Esophagus squamous epithelium (tissue), 5 donors: Measurements from ENCODE around the gene OXT. TPM values are rescaled to one million over a fixed set of nuclear protein-coding genes. Genes with fewer than 3 reads are reported as not detected.

ENCODE experiments used
- DNase-seq: peaks from one replicate; lab custom pipeline; 2025; lab: John Stamatoyannopoulos, UW
- H3K27ac ChIP-seq, 4 donors: fragments of 200-600 bp; sonication (generic); one replicate each; pipeline ENCODE4 v1.5.1; 2016 to 2019; ENCODE audit warnings: mild to moderate bottlenecking in 1 of 4
- H3K27me3 ChIP-seq, 4 donors: fragments of 200-600 bp; sonication (generic); 1 replicate in 3 of 4; 2 replicates in 1 of 4; pipeline versions ENCODE4 v1.5.1 to v1.6.0; 2017 to 2021; ENCODE audit warnings: antibody characterized with exemption in 1 of 4
- H3K36me3 ChIP-seq, 3 donors: fragments of 200-600 bp; sonication (generic); one replicate each; pipeline ENCODE4 v1.5.1; 2016 to 2019
- H3K4me1 ChIP-seq, 3 donors: fragments of 200-600 bp; sonication (generic); one replicate each; pipeline ENCODE4 v1.5.1; 2017 to 2019
- H3K4me3 ChIP-seq, 4 donors: fragments of 200-600 bp; sonication (generic); 1 replicate in 3 of 4; 2 replicates in 1 of 4; pipeline ENCODE4 v1.5.1; 2016 to 2019; ENCODE audit warnings: mild to moderate bottlenecking in 2 of 4, moderate library complexity in 1 of 4
- H3K9me3 ChIP-seq, 3 donors: fragments of 200-600 bp; sonication (generic); one replicate each; pipeline ENCODE4 v1.5.1; 2016 to 2019
- CTCF ChIP-seq, 6 experiments: fragments of 450-650 bp in 4 of 6; fragments of 200-600 bp in 2 of 6; sonication (generic) in 2 of 6; IDR thresholded peaks; one replicate each; pipeline ENCODE4 v1.5.1; 2016 to 2019; ENCODE audit warnings: antibody characterized with exemption in 6 of 6, mild to moderate bottlenecking in 4 of 6, moderate library complexity in 4 of 6
- POLR2A ChIP-seq, 4 donors: fragments of 450-650 bp; IDR thresholded peaks; one replicate each; pipeline ENCODE4 v1.6.1; 2017; ENCODE audit warnings: antibody characterized with exemption in 4 of 4, mild to moderate bottlenecking in 4 of 4, moderate library complexity in 3 of 4
- WGBS, 2 donors: methylation state at CpG; one replicate each; pipeline ENCODE4 v1.1.5; 2018; 5-methylcytosine and 5-hydroxymethylcytosine counted together
- intact Hi-C: fragments of 100-400 bp; cut with DNase I; formaldehyde crosslinking; loops from one replicate; pipeline ENCODE4 v1.15.0; 2022
- total RNA-seq, 4 donors: library from RNA; depleted of rRNA; stranded (reverse); fragments of >200 nt; gene quantifications; one replicate each; pipeline ENCODE4 v1.1.0, GENCODE V29; 2016
- donor health status: DM: yes; HTN: yes; CAD: no.

The OXT gene
- total RNA-seq, 4 donors from 2014 or later, result not detected

GRCh38 chr20:3093861-3094361 is 22.5 kb downstream of the OXT start:
- Histone ChIP-seq H3K27ac (no peak overlapping the region), H3K4me1 (peaks cover 2 to 12% (median 5%) of the 10 kb centered on the region in 3 donors), H3K9me3 (no peaks in the 10 kb centered on the region), H3K4me3 (no peak overlapping the region), H3K36me3 (no peaks in the 10 kb centered on the region), H3K27me3 (peaks cover 0 to 59% (median 4%) of the 10 kb centered on the region in 4 donors)
- TF ChIP-seq POLR2A (IDR thresholded peaks at IDR 0.05), result no peak
- TF ChIP-seq CTCF (IDR thresholded peaks at IDR 0.05), result no peak
- 43 to 47% methylated on average over 3 to 6 of the region's 10 CpGs for WGBS, 2 donors
- intact Hi-C loops, result no loop called here
- no peak for DNase-seq

DNA sequence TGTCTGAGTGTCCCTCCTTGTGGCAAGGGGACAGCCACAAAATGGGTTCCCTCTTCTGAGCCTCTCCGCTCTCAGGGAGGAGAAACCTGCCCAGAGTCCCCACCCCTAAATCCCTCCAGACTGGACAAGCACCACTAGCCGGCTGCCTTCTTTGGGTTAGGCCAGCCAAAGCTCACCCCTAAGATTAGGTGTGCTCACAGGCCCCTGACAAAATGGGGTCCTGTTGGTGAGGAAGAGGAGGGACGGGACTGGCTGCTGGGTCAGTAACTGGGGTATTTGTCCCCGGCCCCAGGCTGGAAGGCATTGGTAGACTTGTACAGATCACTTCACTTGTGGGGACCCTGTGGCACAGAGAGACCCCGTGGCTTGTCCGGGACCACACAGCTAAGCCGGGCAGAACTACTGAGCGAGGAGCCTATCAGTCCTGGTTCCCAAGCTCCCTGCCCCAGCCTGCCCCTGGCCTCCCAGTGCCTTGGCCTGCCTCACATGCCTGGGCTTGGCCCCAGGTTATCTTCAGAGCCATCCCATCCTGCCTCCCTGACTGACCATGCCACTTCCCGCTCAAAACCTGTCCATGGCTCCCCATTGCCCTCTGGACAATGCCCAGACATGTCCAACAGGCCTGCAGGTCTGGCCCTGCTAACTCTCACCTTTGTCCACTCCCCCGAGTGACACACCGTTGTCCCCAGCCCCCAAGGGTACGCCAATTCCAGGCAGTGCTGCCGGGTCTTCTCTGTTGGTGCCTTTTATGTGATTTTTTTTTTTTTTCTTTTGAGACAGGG is 23.6 kb downstream of the OXT start:
- intact Hi-C loops, result no loop called here
- peaks cover 0 to 59% (median 4%) of the 10 kb centered on the region in 4 donors for H3K27me3 ChIP-seq
- H3K4me1 ChIP-seq, result peaks cover 2 to 12% (median 5%) of the 10 kb centered on the region in 3 donors
- H3K4me3 ChIP-seq, result no peak overlapping the region
- DNase-seq, result no peak
- no peak overlapping the region for H3K27ac ChIP-seq
- 63% methylated on average over 7 to 11 of the region's 13 CpGs for WGBS, 2 donors
- H3K36me3 ChIP-seq, result no peaks in the 10 kb centered on the region
- no peaks in the 10 kb centered on the region for H3K9me3 ChIP-seq
- TF ChIP-seq POLR2A (IDR thresholded peaks at IDR 0.05), result no peak
- no peak for TF ChIP-seq CTCF (IDR thresholded peaks at IDR 0.05)

- no peak for TF ChIP-seq POLR2A (IDR thresholded peaks at IDR 0.05)
- TF ChIP-seq CTCF (IDR thresholded peaks at IDR 0.05), result no peak
- no peak overlapping the region for H3K27ac ChIP-seq
- 77 to 90% methylated on average over 7 of the region's 7 CpGs for WGBS, 2 donors
- no peak overlapping the region for H3K4me3 ChIP-seq
- H3K9me3 ChIP-seq, result no peaks in the 10 kb centered on the region
- no peaks in the 10 kb centered on the region for H3K36me3 ChIP-seq
- H3K4me1 ChIP-seq, result peaks cover 0 to 4% (median 0%) of the 10 kb centered on the region in 3 donors
- no peak for DNase-seq
- intact Hi-C loops, result no loop called here
- peaks cover 0 to 17% (median 0%) of the 10 kb centered on the region in 4 donors for H3K27me3 ChIP-seq
Observed at GRCh38 chr20:3100480-3100879, 29.1 kb downstream of the OXT start.

- intact Hi-C loops, result no loop called here
- H3K27ac ChIP-seq, result no peak overlapping the region
- 94 to 96% methylated on average over 5 to 6 of the region's 6 CpGs for WGBS, 2 donors
- peaks cover 0 to 3% (median 0%) of the 10 kb centered on the region in 3 donors for H3K36me3 ChIP-seq
- no peaks in the 10 kb centered on the region for H3K9me3 ChIP-seq
- no peak for TF ChIP-seq CTCF (IDR thresholded peaks at IDR 0.05)
- no peak for TF ChIP-seq POLR2A (IDR thresholded peaks at IDR 0.05)
- no peak for DNase-seq
- H3K4me3 ChIP-seq, result no peak overlapping the region
- peaks cover 0 to 17% (median 0%) of the 10 kb centered on the region in 4 donors for H3K27me3 ChIP-seq
- H3K4me1 ChIP-seq, result peaks cover 0 to 4% (median 0%) of the 10 kb centered on the region in 3 donors
Observed at GRCh38 chr20:3101251-3101650, 29.8 kb downstream of the OXT start.
